Neural progenitor cell (in vitro differentiated cells): ENCODE data around the gene FSCN2.

ENCODE experiments used
- CTCF ChIP-seq: fragments of 200-600 bp; sonication (generic); IDR thresholded peaks from 2 replicates; pipeline ENCODE4 v1.5.1; 2017; ENCODE audit warnings: antibody characterized with exemption, mild to moderate bottlenecking
- EZH2 ChIP-seq: fragments of 200-600 bp; sonication (generic); IDR thresholded peaks from 2 replicates; pipeline ENCODE4 v1.6.1; 2017; ENCODE audit warnings: antibody characterized with exemption, mild to moderate bottlenecking, moderate library complexity
- EZH2phosphoT487 ChIP-seq: fragments of 200-600 bp; sonication (generic); IDR thresholded peaks from 2 replicates; pipeline ENCODE4 v1.6.1; 2017; ENCODE audit warnings: antibody characterized with exemption

GRCh38 chr17:81576621-81577277, 48.6 kb downstream of the FSCN2 start:
- no peak for TF ChIP-seq CTCF
- TF ChIP-seq EZH2phosphoT487, result no peak
- no peak for TF ChIP-seq EZH2
